ENCODE data around the gene UPK2.

GRCh38 chr11:118918128-118918685 is 37.9 kb upstream of the UPK2 start:
- peak in 1 of 2 donors; percentile 47 for TF ChIP-seq POLR2A (IDR thresholded peaks at IDR 0.05)
- TF ChIP-seq, protein P1, sequence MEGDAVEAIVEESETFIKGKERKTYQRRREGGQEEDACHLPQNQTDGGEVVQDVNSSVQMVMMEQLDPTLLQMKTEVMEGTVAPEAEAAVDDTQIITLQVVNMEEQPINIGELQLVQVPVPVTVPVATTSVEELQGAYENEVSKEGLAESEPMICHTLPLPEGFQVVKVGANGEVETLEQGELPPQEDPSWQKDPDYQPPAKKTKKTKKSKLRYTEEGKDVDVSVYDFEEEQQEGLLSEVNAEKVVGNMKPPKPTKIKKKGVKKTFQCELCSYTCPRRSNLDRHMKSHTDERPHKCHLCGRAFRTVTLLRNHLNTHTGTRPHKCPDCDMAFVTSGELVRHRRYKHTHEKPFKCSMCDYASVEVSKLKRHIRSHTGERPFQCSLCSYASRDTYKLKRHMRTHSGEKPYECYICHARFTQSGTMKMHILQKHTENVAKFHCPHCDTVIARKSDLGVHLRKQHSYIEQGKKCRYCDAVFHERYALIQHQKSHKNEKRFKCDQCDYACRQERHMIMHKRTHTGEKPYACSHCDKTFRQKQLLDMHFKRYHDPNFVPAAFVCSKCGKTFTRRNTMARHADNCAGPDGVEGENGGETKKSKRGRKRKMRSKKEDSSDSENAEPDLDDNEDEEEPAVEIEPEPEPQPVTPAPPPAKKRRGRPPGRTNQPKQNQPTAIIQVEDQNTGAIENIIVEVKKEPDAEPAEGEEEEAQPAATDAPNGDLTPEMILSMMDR (IDR thresholded peaks at IDR 0.05) = peak in 1 of 4 experiments; percentile 10

Data from uterus (tissue), 2 donors.